Breast epithelium (tissue), 3 donors: Measurements from ENCODE around the gene AKAP14.

Experiments
- CTCF ChIP-seq, 3 donors: fragments of 450-650 bp; IDR thresholded peaks; one replicate each; pipeline ENCODE4 v1.5.1; 2016 to 2017; ENCODE audit warnings: antibody characterized with exemption in 3 of 3, mild to moderate bottlenecking in 3 of 3, moderate library complexity in 3 of 3
- POLR2A ChIP-seq: fragments of 450-650 bp; IDR thresholded peaks from one replicate; pipeline ENCODE4 v1.6.1; 2016; ENCODE audit warnings: antibody characterized with exemption, mild to moderate bottlenecking, moderate library complexity

- TF ChIP-seq CTCF (IDR thresholded peaks at IDR 0.05) (no peak), POLR2A (no peak)
Measured at GRCh38 chrX:119870626-119871131, 25.0 kb upstream of the AKAP14 start.
